Ishikawa (cell line): ENCODE data around the gene NEURL2.

ENCODE experiments used
- MAX ChIP-seq: IDR thresholded peaks from 2 replicates; pipeline ENCODE4 v1.6.1; 2012
- RAD21 ChIP-seq: IDR thresholded peaks from 2 replicates; pipeline ENCODE4 v1.6.1; 2012; ENCODE audit warnings: low read depth
- TAF1 ChIP-seq: IDR thresholded peaks from 2 replicates; pipeline ENCODE4 v1.6.1; 2012; ENCODE audit warnings: low read depth, mild to moderate bottlenecking
- ZBTB7A ChIP-seq: IDR thresholded peaks from 2 replicates; pipeline ENCODE4 v1.6.1; 2012; ENCODE audit warnings: low read depth

GRCh38 chr20:45863543-45864470 is 27.2 kb downstream of the NEURL2 start:
- TF ChIP-seq ZBTB7A (no peak), MAX (no peak), RAD21 (no peak), TAF1 (no peak)
